Measurements from ENCODE around the gene HDLBP.

DNA sequence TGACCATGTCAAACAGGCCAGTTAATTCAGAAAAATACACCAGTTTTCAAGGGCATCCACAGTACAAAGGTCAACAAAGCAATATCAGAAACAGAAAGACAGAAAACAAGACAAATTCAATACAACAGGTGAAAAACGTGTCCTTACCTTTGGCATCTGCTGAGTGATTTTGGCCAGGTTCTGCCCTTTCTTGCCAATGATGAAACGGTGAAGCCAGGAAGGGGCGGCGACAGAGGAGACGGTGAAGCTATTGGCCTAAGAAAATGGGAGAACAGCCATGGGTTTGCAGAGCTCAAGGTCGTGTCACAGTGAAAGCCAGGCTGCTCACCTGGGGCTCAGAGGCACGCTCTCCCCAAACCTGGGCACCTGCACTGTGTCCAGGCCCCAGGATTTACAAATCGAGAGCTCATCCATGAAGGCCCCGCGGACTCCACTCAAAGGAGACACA lies 60.5 kb downstream of the HDLBP start:
- TF ChIP-seq, protein P1, sequence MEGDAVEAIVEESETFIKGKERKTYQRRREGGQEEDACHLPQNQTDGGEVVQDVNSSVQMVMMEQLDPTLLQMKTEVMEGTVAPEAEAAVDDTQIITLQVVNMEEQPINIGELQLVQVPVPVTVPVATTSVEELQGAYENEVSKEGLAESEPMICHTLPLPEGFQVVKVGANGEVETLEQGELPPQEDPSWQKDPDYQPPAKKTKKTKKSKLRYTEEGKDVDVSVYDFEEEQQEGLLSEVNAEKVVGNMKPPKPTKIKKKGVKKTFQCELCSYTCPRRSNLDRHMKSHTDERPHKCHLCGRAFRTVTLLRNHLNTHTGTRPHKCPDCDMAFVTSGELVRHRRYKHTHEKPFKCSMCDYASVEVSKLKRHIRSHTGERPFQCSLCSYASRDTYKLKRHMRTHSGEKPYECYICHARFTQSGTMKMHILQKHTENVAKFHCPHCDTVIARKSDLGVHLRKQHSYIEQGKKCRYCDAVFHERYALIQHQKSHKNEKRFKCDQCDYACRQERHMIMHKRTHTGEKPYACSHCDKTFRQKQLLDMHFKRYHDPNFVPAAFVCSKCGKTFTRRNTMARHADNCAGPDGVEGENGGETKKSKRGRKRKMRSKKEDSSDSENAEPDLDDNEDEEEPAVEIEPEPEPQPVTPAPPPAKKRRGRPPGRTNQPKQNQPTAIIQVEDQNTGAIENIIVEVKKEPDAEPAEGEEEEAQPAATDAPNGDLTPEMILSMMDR (IDR thresholded peaks at IDR 0.05; ENCODE audit: insufficient read depth, low read depth, low read length), result no peak
- TF ChIP-seq EZH2 (IDR thresholded peaks at IDR 0.05; ENCODE audit: insufficient read depth, low read length), result no peak

Measured in astrocyte (in vitro differentiated cells and primary cell).